ENCODE data around the gene TROAP. TPM values are rescaled to one million over a fixed set of nuclear protein-coding genes. Genes with fewer than 3 reads are reported as not detected.
A peak's percentile ranks its signal among the peaks of the same experiment; 100 is the strongest.

Gene TROAP
- total RNA-seq, 2 experiments from 2014 or later, result 107 to 111 TPM

GRCh38 chr12:49357103-49357678 lies 34.1 kb downstream of the TROAP start:
- no peak for DNase-seq
- no peaks in the 10 kb centered on the region for H3K36me3 Mint-ChIP-seq (ENCODE audit: low read depth)
- ChIA-PET CTCF (interaction anchor here (0.7 to 9.8 kb wide), 29 partner anchors 9 to 352 kb away, joined by 3 to 393 read pairs (median 11); partner anchors contain the start of genes C1QL4, DNAJC22, KCNH3 and PRPF40B), POLR2A (interaction anchor here (2.0 to 2.2 kb wide), 2 partner anchors 10 to 157 kb away, joined by 8 to 11 read pairs; partner anchors contain the start of gene SPATS2)
- ATAC-seq, result no peak
- peaks cover 43% of the 10 kb centered on the region for H3K27me3 Mint-ChIP-seq (ENCODE audit: low read depth)
- H3K27ac Mint-ChIP-seq, result no peak overlapping the region
- H3K4me1 Mint-ChIP-seq (ENCODE audit: low read depth), result peaks cover 8% of the 10 kb centered on the region
- H3K4me3 Mint-ChIP-seq, result no peak overlapping the region
- no peaks in the 10 kb centered on the region for H3K9me3 Mint-ChIP-seq (ENCODE audit: insufficient read depth)

- POLR2A ChIA-PET, result interaction anchor here (0.5 to 2.2 kb wide), 5 partner anchors 9 to 231 kb away, joined by 3 to 11 read pairs (median 4); partner anchors contain the start of gene SPATS2
- DNase-seq (peak; percentile 79), ATAC-seq (peak; percentile 90)
- CTCF ChIA-PET, result interaction anchor here (0.7 to 9.8 kb wide), 81 partner anchors 10 to 480 kb away, joined by 3 to 393 read pairs (median 6); partner anchors contain the start of genes C1QL4, DNAJC22, FAM186B and KCNH3
- Mint-ChIP-seq H3K9me3 (ENCODE audit: insufficient read depth) (no peaks in the 10 kb centered on the region), H3K4me1 (ENCODE audit: low read depth) (peaks cover 8% of the 10 kb centered on the region), H3K27ac (no peak overlapping the region), H3K4me3 (no peak overlapping the region), H3K36me3 (ENCODE audit: low read depth) (no peaks in the 10 kb centered on the region), H3K27me3 (ENCODE audit: low read depth) (peaks cover 37% of the 10 kb centered on the region)
These were observed 35.6 kb downstream of the TROAP start for GRCh38 chr12:49358483-49359141.

- DNase-seq (no peak), ATAC-seq (no peak)
- POLR2A ChIA-PET, result no interaction called here
- CTCF ChIA-PET, result interaction anchor here (0.9 to 9.8 kb wide), 32 partner anchors 9 to 344 kb away, joined by 3 to 393 read pairs (median 10); partner anchors contain the start of genes DNAJC22, SPATS2, TROAP and TUBA1B
- no peak overlapping the region for H3K4me3 Mint-ChIP-seq
- H3K27me3 Mint-ChIP-seq (ENCODE audit: low read depth), result peaks cover 31% of the 10 kb centered on the region
- peaks cover 8% of the 10 kb centered on the region for H3K4me1 Mint-ChIP-seq (ENCODE audit: low read depth)
- no peaks in the 10 kb centered on the region for H3K36me3 Mint-ChIP-seq (ENCODE audit: low read depth)
- H3K9me3 Mint-ChIP-seq (ENCODE audit: insufficient read depth), result no peaks in the 10 kb centered on the region
- H3K27ac Mint-ChIP-seq, result no peak overlapping the region
These were observed 36.6 kb downstream of the TROAP start for GRCh38 chr12:49359671-49360070.

GRCh38 chr12:49362077-49362476 lies 39.0 kb downstream of the TROAP start:
- ATAC-seq (no peak), DNase-seq (no peak)
- ChIA-PET CTCF (interaction anchor here (0.7 to 9.8 kb wide), 10 partner anchors 14 to 380 kb away, joined by 3 to 393 read pairs (median 3); partner anchors contain the start of genes C1QL4 and DNAJC22), POLR2A (no interaction called here)
- Mint-ChIP-seq H3K9me3 (ENCODE audit: insufficient read depth) (no peaks in the 10 kb centered on the region), H3K27ac (no peak overlapping the region), H3K4me3 (no peak overlapping the region), H3K36me3 (ENCODE audit: low read depth) (no peaks in the 10 kb centered on the region), H3K27me3 (ENCODE audit: low read depth) (peaks cover 21% of the 10 kb centered on the region), H3K4me1 (ENCODE audit: low read depth) (peaks cover 18% of the 10 kb centered on the region)

- Mint-ChIP-seq H3K9me3 (ENCODE audit: insufficient read depth) (no peaks in the 10 kb centered on the region), H3K27ac (no peak overlapping the region), H3K4me1 (ENCODE audit: low read depth) (peaks cover 29% of the 10 kb centered on the region), H3K36me3 (ENCODE audit: low read depth) (no peaks in the 10 kb centered on the region), H3K27me3 (ENCODE audit: low read depth) (peaks cover 5% of the 10 kb centered on the region), H3K4me3 (no peak overlapping the region)
- no peak for DNase-seq
- ATAC-seq, result no peak
- CTCF ChIA-PET, result interaction anchor here (0.9 to 9.8 kb wide), 7 partner anchors 7 to 150 kb away, joined by 3 to 393 read pairs (median 42); partner anchors contain the start of gene DNAJC22
- POLR2A ChIA-PET, result interaction anchor here (2.6 kb wide), 1 partner anchor 11 kb away, joined by 13 read pairs; no protein-coding TSS in a partner anchor
These were observed 41.9 kb downstream of the TROAP start for GRCh38 chr12:49364989-49365388.

- H3K36me3 Mint-ChIP-seq (ENCODE audit: low read depth), result no peaks in the 10 kb centered on the region
- peaks cover 33% of the 10 kb centered on the region for H3K4me1 Mint-ChIP-seq (ENCODE audit: low read depth)
- ChIA-PET POLR2A (interaction anchor here (2.1 to 2.6 kb wide), 3 partner anchors 11 to 235 kb away, joined by 8 to 23 read pairs (median 13); partner anchors contain the start of gene TUBA1B), CTCF (interaction anchor here (0.7 to 7.1 kb wide), 11 partner anchors 8 to 432 kb away, joined by 3 to 84 read pairs (median 6); partner anchors contain the start of genes DNAJC22 and PRPH)
- peaks cover 5% of the 10 kb centered on the region for H3K27me3 Mint-ChIP-seq (ENCODE audit: low read depth)
- ATAC-seq (no peak), DNase-seq (no peak)
- H3K4me3 Mint-ChIP-seq, result peak overlapping the region; percentile 97
- H3K27ac Mint-ChIP-seq, result no peak overlapping the region
- no peaks in the 10 kb centered on the region for H3K9me3 Mint-ChIP-seq (ENCODE audit: insufficient read depth)
These were observed 42.5 kb downstream of the TROAP start for GRCh38 chr12:49365542-49365941.

GRCh38 chr12:49366096-49366651 lies 43.1 kb downstream of the TROAP start:
- Mint-ChIP-seq H3K36me3 (ENCODE audit: low read depth) (no peaks in the 10 kb centered on the region), H3K27ac (peak overlapping the region; percentile 98), H3K4me3 (peak overlapping the region; percentile 97), H3K9me3 (ENCODE audit: insufficient read depth) (no peaks in the 10 kb centered on the region), H3K27me3 (ENCODE audit: low read depth) (peaks cover 2% of the 10 kb centered on the region), H3K4me1 (ENCODE audit: low read depth) (peaks cover 35% of the 10 kb centered on the region)
- POLR2A ChIA-PET, result interaction anchor here (0.6 to 3.0 kb wide), 18 partner anchors 8 to 297 kb away, joined by 3 to 23 read pairs (median 6); partner anchors contain the start of genes DNAJC22, MCRS1, TROAP and TUBA1B
- DNase-seq (no peak), ATAC-seq (peak; percentile 24)
- CTCF ChIA-PET, result interaction anchor here (0.7 to 7.1 kb wide), 23 partner anchors 8 to 432 kb away, joined by 3 to 84 read pairs (median 5); partner anchors contain the start of genes DNAJC22, PRPH and TUBA1B

GRCh38 chr12:49366652-49367380 lies 43.8 kb downstream of the TROAP start:
- peak; percentile 89 for ATAC-seq
- peak overlapping the region; percentile 97 for H3K4me3 Mint-ChIP-seq
- no peaks in the 10 kb centered on the region for H3K9me3 Mint-ChIP-seq (ENCODE audit: insufficient read depth)

GRCh38 chr12:49367381-49368239 lies 44.6 kb downstream of the TROAP start, which contains the start of gene SPATS2:
Gene SPATS2, plus strand, starts transcription at chr12:49367462. Its CDS starts 93,551 bp downstream, at chr12:49461013.
- CTCF ChIA-PET, result interaction anchor here (0.6 to 7.1 kb wide), 29 partner anchors 10 to 578 kb away, joined by 3 to 84 read pairs (median 4); partner anchors contain the start of genes DNAJC22, PRPH and TUBA1B
- DNase-seq (no peak), ATAC-seq (no peak)
- POLR2A ChIA-PET, result interaction anchor here (0.6 to 3.0 kb wide), 27 partner anchors 8 to 475 kb away, joined by 3 to 23 read pairs (median 5); partner anchors contain the start of genes BCDIN3D, DNAJC22, MCRS1 and TMBIM6
- no peaks in the 10 kb centered on the region for H3K36me3 Mint-ChIP-seq (ENCODE audit: low read depth)
- peak within 1 kb of the TSS; percentile 97 for H3K4me3 Mint-ChIP-seq
- H3K9me3 Mint-ChIP-seq (ENCODE audit: insufficient read depth), result no peaks in the 10 kb centered on the region
- peaks cover 38% of the 10 kb centered on the region for H3K4me1 Mint-ChIP-seq (ENCODE audit: low read depth)
- peak within 1 kb of the TSS; percentile 98 for H3K27ac Mint-ChIP-seq
- H3K27me3 Mint-ChIP-seq (ENCODE audit: low read depth), result no peaks in the 10 kb centered on the region

More at GRCh38 chr12:49366652-49367380, 43.8 kb downstream of the TROAP start:
- ChIA-PET CTCF (interaction anchor here (0.6 to 7.1 kb wide), 30 partner anchors 9 to 578 kb away, joined by 3 to 84 read pairs (median 4); partner anchors contain the start of genes DNAJC22, PRPH and TUBA1B), POLR2A (interaction anchor here (0.6 to 3.0 kb wide), 30 partner anchors 9 to 476 kb away, joined by 3 to 23 read pairs (median 5); partner anchors contain the start of genes BCDIN3D, DNAJC22, MCRS1 and TMBIM6)
- peak; percentile 90 for DNase-seq
- Mint-ChIP-seq H3K36me3 (ENCODE audit: low read depth) (no peaks in the 10 kb centered on the region), H3K27ac (peak overlapping the region; percentile 98), H3K4me1 (ENCODE audit: low read depth) (peaks cover 38% of the 10 kb centered on the region), H3K27me3 (ENCODE audit: low read depth) (no peaks in the 10 kb centered on the region)

GRCh38 chr12:49368240-49368600 lies 45.2 kb downstream of the TROAP start:
- CTCF ChIA-PET, result interaction anchor here (1.1 to 7.1 kb wide), 6 partner anchors 10 to 146 kb away, joined by 3 to 84 read pairs (median 10); partner anchors contain the start of gene DNAJC22

More at GRCh38 chr12:49368240-49368600, 45.2 kb downstream of the TROAP start:
- Mint-ChIP-seq H3K4me3 (peak overlapping the region; percentile 97), H3K4me1 (ENCODE audit: low read depth) (peaks cover 38% of the 10 kb centered on the region), H3K9me3 (ENCODE audit: insufficient read depth) (no peaks in the 10 kb centered on the region), H3K27ac (no peak overlapping the region), H3K36me3 (ENCODE audit: low read depth) (no peaks in the 10 kb centered on the region), H3K27me3 (ENCODE audit: low read depth) (no peaks in the 10 kb centered on the region)
- no peak for DNase-seq
- POLR2A ChIA-PET, result interaction anchor here (1.8 to 3.0 kb wide), 3 partner anchors 10 to 237 kb away, joined by 11 to 23 read pairs (median 20); partner anchors contain the start of genes TROAP and TUBA1B
- ATAC-seq, result no peak
